SU-DHL-6 (cell line): Measurements from ENCODE around the gene RFPL4AL1.

Experiments
- EZH2phosphoT487 ChIP-seq: fragments of 200-600 bp; sonication (generic), shearing (Covaris generic); conservative IDR thresholded peaks from 2 replicates; pipeline ENCODE4 v1.6.1; 2018; ENCODE audit warnings: mild to moderate bottlenecking, antibody characterized with exemption, low read length, moderate library complexity, mixed read lengths
- TF ChIP-seq, protein P1 (sequence below): fragments of 200-600 bp; sonication (generic); IDR thresholded peaks from one replicate; pipeline ENCODE4 v1.5.1; 2017; ENCODE audit warnings: antibody characterized with exemption, mild to moderate bottlenecking, low read length, moderate library complexity; ENCODE audit not compliant: insufficient read depth, poor library complexity, severe bottlenecking

DNA sequence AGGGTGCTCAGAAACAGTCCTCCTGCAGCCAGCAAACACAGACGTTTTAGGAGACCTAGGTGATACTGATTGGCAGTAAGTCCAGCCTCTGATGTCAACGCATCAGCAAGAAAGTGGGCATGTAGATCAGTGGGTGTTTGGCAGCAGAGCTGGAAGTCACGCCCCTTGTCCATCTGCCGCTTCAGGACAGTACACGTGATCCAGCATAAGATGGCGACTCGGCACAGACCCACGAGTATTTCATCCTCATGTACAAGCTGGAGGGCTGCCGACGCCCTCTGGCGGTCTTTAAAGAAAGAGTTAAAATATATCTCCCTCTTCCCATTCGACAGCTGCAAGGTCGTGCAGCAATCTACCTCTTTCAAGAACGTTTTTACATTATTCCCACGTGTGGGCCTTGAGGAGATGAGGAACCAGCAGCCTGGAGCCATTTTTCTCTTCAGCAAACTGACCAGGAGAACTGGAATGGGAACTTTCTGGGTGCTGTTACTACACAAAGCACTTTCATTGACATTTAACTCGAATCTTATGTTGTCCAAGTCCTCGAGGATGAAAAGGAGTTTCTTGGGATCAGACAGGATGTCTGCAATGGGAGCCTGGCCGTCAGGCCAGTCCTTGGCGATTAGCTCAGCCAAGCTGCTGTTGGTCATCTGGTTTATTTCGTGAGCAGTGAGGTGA lies 40.6 kb downstream of the RFPL4AL1 start:
- TF ChIP-seq, protein P1, sequence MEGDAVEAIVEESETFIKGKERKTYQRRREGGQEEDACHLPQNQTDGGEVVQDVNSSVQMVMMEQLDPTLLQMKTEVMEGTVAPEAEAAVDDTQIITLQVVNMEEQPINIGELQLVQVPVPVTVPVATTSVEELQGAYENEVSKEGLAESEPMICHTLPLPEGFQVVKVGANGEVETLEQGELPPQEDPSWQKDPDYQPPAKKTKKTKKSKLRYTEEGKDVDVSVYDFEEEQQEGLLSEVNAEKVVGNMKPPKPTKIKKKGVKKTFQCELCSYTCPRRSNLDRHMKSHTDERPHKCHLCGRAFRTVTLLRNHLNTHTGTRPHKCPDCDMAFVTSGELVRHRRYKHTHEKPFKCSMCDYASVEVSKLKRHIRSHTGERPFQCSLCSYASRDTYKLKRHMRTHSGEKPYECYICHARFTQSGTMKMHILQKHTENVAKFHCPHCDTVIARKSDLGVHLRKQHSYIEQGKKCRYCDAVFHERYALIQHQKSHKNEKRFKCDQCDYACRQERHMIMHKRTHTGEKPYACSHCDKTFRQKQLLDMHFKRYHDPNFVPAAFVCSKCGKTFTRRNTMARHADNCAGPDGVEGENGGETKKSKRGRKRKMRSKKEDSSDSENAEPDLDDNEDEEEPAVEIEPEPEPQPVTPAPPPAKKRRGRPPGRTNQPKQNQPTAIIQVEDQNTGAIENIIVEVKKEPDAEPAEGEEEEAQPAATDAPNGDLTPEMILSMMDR: peak; percentile 68
- no peak for TF ChIP-seq EZH2phosphoT487
